WTC11 (cell line): ENCODE measurements around the gene UBAP1. TPM values are rescaled to one million over a fixed set of nuclear protein-coding genes. Genes with fewer than 3 reads are reported as not detected.
"Not testable (repeated sequence)": the region's sequence is repeated elsewhere in the genome, so short reads cannot be mapped to it uniquely, and the experiment has no call there.

Experiments
- ATAC-seq: fragments of 200-7000 bp; cut with Tn5 transposase; 2 replicates; pipeline ENCODE4 v1.10.0; 2021; ENCODE audit warnings: mild to moderate bottlenecking, moderate library complexity
- CTCF ChIA-PET: fragments of 300-600 bp; sonication (Branson Sonifier 250); formaldehyde crosslinking; loops from one replicate; lab custom pipeline; 2021; ENCODE audit warnings: antibody characterized with exemption; lab: Charles Lee
- POLR2A ChIA-PET: fragments of 350-600 bp; sonication (Branson Sonifier 250); formaldehyde crosslinking; loops from one replicate; lab custom pipeline; 2021; ENCODE audit warnings: antibody characterized with exemption; lab: Charles Lee
- DNase-seq: peaks from one replicate; pipeline ENCODE4 v3.0.0; 2021; ENCODE audit warnings: low spot score
- H3K27ac Mint-ChIP-seq: 2 replicates; pipeline ENCODE4 v1.8.0; 2021; ENCODE audit warnings: mixed read lengths
- H3K27me3 Mint-ChIP-seq: 2 replicates; pipeline ENCODE4 v1.8.0; 2021; ENCODE audit warnings: low read depth, mild to moderate bottlenecking, moderate library complexity, mixed read lengths
- H3K36me3 Mint-ChIP-seq: 2 replicates; pipeline ENCODE4 v1.8.0; 2021; ENCODE audit warnings: mixed read lengths
- H3K4me1 Mint-ChIP-seq: 2 replicates; pipeline ENCODE4 v1.8.0; 2022; ENCODE audit warnings: mixed read lengths
- H3K4me3 Mint-ChIP-seq: 2 replicates; pipeline ENCODE4 v1.8.0; 2021; ENCODE audit warnings: mild to moderate bottlenecking, moderate library complexity, mixed read lengths
- H3K9me3 Mint-ChIP-seq: 2 replicates; pipeline ENCODE4 v1.8.0; 2021; ENCODE audit warnings: mixed read lengths
- ATF1 ChIP-seq: sonication (generic); formaldehyde crosslinking; IDR thresholded peaks from 2 replicates; pipeline ENCODE4 v1.8.1; 2023; ENCODE audit warnings: mild to moderate bottlenecking, moderate library complexity, missing genetic modification reagents
- CREB1 ChIP-seq: sonication (generic); formaldehyde crosslinking; IDR thresholded peaks from 2 replicates; pipeline ENCODE4 v1.8.0; 2023; ENCODE audit warnings: mild to moderate bottlenecking, missing genetic modification reagents
- CREM ChIP-seq: sonication (generic); formaldehyde crosslinking; IDR thresholded peaks from 2 replicates; pipeline ENCODE4 v1.8.1; 2022; ENCODE audit warnings: mild to moderate bottlenecking, missing genetic modification reagents, moderate library complexity
- ELF4 ChIP-seq: sonication (generic); formaldehyde crosslinking; IDR thresholded peaks from 2 replicates; pipeline ENCODE4 v1.8.1; 2022; ENCODE audit warnings: low read depth, mild to moderate bottlenecking, moderate library complexity, missing genetic modification reagents
- GRHL2 ChIP-seq: fragments of 250-450 bp; sonication (Bioruptor Pico); IDR thresholded peaks from 2 replicates; pipeline ENCODE4 v1.8.0; 2022; ENCODE audit warnings: mild to moderate bottlenecking, moderate library complexity; ENCODE audit not compliant: insufficient replicate concordance, severe bottlenecking
- GTF2I ChIP-seq: fragments of 250-450 bp; sonication (Bioruptor Pico); conservative IDR thresholded peaks from 2 replicates; pipeline ENCODE4 v1.4.0; 2021; ENCODE audit warnings: mild to moderate bottlenecking
- JUN ChIP-seq: sonication (generic); formaldehyde crosslinking; IDR thresholded peaks from 2 replicates; pipeline ENCODE4 v1.8.0; 2023; ENCODE audit warnings: mild to moderate bottlenecking, missing genetic modification reagents
- MYBL2 ChIP-seq: sonication (generic); formaldehyde crosslinking; IDR thresholded peaks from 2 replicates; pipeline ENCODE4 v1.8.1; 2023; ENCODE audit warnings: mild to moderate bottlenecking, moderate library complexity, missing genetic modification reagents
- NR1H2 ChIP-seq: sonication (generic); formaldehyde crosslinking; IDR thresholded peaks from 2 replicates; pipeline ENCODE4 v1.9.0; 2021; ENCODE audit warnings: mild to moderate bottlenecking, moderate library complexity, missing genetic modification reagents
- PRRX2 ChIP-seq: fragments of 250-450 bp; sonication (Bioruptor Pico); IDR thresholded peaks from 2 replicates; pipeline ENCODE4 v1.8.0; 2021; ENCODE audit warnings: mild to moderate bottlenecking
- RORB ChIP-seq: fragments of 250-450 bp; sonication (Bioruptor Pico); IDR thresholded peaks from 2 replicates; pipeline ENCODE4 v1.9.0; 2021; ENCODE audit warnings: mild to moderate bottlenecking
- SMAD3 ChIP-seq: sonication (generic); formaldehyde crosslinking; IDR thresholded peaks from 2 replicates; pipeline ENCODE4 v1.8.0; 2022; ENCODE audit warnings: missing genetic modification reagents, mild to moderate bottlenecking, borderline replicate concordance
- SMAD4 ChIP-seq: sonication (generic); formaldehyde crosslinking; IDR thresholded peaks from 2 replicates; pipeline ENCODE4 v1.8.0; 2022; ENCODE audit warnings: mild to moderate bottlenecking, missing genetic modification reagents
- SP1 ChIP-seq: sonication (generic); formaldehyde crosslinking; conservative IDR thresholded peaks from 2 replicates; pipeline ENCODE4 v1.8.1; 2022; ENCODE audit warnings: missing genetic modification reagents
- TCF7 ChIP-seq: sonication (generic); formaldehyde crosslinking; IDR thresholded peaks from 2 replicates; pipeline ENCODE4 v1.8.0; 2022; ENCODE audit warnings: mild to moderate bottlenecking, low read depth, missing genetic modification reagents, moderate library complexity
- TEAD4 ChIP-seq: sonication (generic); formaldehyde crosslinking; IDR thresholded peaks from 2 replicates; pipeline ENCODE4 v1.8.0; 2022; ENCODE audit warnings: mild to moderate bottlenecking, missing genetic modification reagents
- total RNA-seq: library from RNA; stranded (reverse); gene quantifications from 3 replicates; pipeline ENCODE4 v1.2.3, GENCODE V29; 2021
- TF ChIP-seq, protein P1 (sequence below): fragments of 250-450 bp; sonication (Bioruptor Pico); IDR thresholded peaks from 2 replicates; pipeline ENCODE4 v1.9.0; 2021; ENCODE audit warnings: mild to moderate bottlenecking
- TF ChIP-seq, protein P2 (sequence below): fragments of 250-450 bp; sonication (Bioruptor Pico); IDR thresholded peaks from 2 replicates; pipeline ENCODE4 v1.8.0; 2021; ENCODE audit warnings: mild to moderate bottlenecking
- TF ChIP-seq, protein P3 (sequence below): fragments of 200-600 bp; IDR thresholded peaks from 2 replicates; pipeline ENCODE4 v1.8.0; 2022; ENCODE audit warnings: antibody characterized with exemption
- TF ChIP-seq, protein P4 (sequence below): sonication (generic); formaldehyde crosslinking; IDR thresholded peaks from 2 replicates; pipeline ENCODE4 v1.8.1; 2022; ENCODE audit warnings: low read depth, mild to moderate bottlenecking, moderate library complexity, missing genetic modification reagents, borderline replicate concordance
- TF ChIP-seq, protein P5 (sequence below): sonication (generic); formaldehyde crosslinking; conservative IDR thresholded peaks from 2 replicates; pipeline ENCODE4 v1.8.1; 2023; ENCODE audit warnings: mild to moderate bottlenecking, low read depth, missing genetic modification reagents, moderate library complexity
- TF ChIP-seq, protein P6 (sequence below): sonication (generic); formaldehyde crosslinking; IDR thresholded peaks from 2 replicates; pipeline ENCODE4 v1.8.0; 2022; ENCODE audit warnings: mild to moderate bottlenecking, missing genetic modification reagents

Gene UBAP1
- total RNA-seq, 1 experiment from 2014 or later = 23.9 TPM

DNA sequence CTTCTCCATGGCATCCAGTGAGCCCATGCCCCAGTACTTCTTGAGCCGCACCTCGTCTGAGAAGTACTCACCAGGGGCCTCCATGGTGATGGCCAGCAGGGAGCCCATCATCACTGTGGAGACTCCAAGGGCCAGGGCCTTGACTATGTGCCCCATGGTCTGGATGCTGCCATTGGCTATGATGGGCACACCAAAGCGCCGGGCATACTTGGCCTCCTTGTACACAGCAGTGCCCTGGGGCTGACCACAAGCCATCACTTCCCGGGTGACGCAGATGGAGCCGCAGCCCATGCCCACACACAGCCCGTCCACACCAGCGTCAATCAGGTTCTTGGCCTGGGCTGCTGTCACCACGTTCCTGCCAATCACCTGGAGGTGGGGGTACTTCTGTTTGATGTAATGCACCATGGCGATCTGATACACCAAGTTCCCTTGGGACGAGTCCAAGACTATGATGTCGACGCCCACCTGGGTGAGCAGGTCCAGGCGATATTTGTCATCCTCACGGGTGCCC lies 45.4 kb upstream of the UBAP1 start:
- Mint-ChIP-seq H3K9me3 (peaks cover 4% of the 10 kb centered on the region; the same call in 1 of the 2 replicates), H3K4me1 (no peaks in the 10 kb centered on the region)
- no peak for ATAC-seq
- no peak for DNase-seq
- POLR2A ChIA-PET = no interaction called here
- TF ChIP-seq, protein P1, sequence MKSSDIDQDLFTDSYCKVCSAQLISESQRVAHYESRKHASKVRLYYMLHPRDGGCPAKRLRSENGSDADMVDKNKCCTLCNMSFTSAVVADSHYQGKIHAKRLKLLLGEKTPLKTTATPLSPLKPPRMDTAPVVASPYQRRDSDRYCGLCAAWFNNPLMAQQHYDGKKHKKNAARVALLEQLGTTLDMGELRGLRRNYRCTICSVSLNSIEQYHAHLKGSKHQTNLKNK (CRISPR knock-in tag) = no peak
- TF ChIP-seq GRHL2 (CRISPR knock-in tag) = no peak
- no peak for TF ChIP-seq PRRX2 (CRISPR knock-in tag)
- TF ChIP-seq, protein P2, sequence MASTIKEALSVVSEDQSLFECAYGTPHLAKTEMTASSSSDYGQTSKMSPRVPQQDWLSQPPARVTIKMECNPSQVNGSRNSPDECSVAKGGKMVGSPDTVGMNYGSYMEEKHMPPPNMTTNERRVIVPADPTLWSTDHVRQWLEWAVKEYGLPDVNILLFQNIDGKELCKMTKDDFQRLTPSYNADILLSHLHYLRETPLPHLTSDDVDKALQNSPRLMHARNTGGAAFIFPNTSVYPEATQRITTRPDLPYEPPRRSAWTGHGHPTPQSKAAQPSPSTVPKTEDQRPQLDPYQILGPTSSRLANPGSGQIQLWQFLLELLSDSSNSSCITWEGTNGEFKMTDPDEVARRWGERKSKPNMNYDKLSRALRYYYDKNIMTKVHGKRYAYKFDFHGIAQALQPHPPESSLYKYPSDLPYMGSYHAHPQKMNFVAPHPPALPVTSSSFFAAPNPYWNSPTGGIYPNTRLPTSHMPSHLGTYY = no peak
- TF ChIP-seq, protein P3, sequence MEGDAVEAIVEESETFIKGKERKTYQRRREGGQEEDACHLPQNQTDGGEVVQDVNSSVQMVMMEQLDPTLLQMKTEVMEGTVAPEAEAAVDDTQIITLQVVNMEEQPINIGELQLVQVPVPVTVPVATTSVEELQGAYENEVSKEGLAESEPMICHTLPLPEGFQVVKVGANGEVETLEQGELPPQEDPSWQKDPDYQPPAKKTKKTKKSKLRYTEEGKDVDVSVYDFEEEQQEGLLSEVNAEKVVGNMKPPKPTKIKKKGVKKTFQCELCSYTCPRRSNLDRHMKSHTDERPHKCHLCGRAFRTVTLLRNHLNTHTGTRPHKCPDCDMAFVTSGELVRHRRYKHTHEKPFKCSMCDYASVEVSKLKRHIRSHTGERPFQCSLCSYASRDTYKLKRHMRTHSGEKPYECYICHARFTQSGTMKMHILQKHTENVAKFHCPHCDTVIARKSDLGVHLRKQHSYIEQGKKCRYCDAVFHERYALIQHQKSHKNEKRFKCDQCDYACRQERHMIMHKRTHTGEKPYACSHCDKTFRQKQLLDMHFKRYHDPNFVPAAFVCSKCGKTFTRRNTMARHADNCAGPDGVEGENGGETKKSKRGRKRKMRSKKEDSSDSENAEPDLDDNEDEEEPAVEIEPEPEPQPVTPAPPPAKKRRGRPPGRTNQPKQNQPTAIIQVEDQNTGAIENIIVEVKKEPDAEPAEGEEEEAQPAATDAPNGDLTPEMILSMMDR = no peak
- no peak for TF ChIP-seq RORB
- no peak for TF ChIP-seq NR1H2 (CRISPR knock-in tag)
- TF ChIP-seq ATF1 (CRISPR knock-in tag) = no peak
- TF ChIP-seq SMAD3 (CRISPR knock-in tag) = no peak
- TF ChIP-seq, protein P4, sequence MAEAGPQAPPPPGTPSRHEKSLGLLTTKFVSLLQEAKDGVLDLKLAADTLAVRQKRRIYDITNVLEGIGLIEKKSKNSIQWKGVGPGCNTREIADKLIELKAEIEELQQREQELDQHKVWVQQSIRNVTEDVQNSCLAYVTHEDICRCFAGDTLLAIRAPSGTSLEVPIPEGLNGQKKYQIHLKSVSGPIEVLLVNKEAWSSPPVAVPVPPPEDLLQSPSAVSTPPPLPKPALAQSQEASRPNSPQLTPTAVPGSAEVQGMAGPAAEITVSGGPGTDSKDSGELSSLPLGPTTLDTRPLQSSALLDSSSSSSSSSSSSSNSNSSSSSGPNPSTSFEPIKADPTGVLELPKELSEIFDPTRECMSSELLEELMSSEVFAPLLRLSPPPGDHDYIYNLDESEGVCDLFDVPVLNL (CRISPR knock-in tag) = no peak
- TF ChIP-seq CREB1 (CRISPR knock-in tag) = no peak
- no peak for TF ChIP-seq TEAD4
- TF ChIP-seq, all 79 proteins: peak for 0
- CTCF ChIA-PET = no interaction called here
- no peak overlapping the region for H3K4me3 Mint-ChIP-seq
- H3K36me3 Mint-ChIP-seq = 0 out of 2 replicates have a peak, but pooled peaks cover 2% of the 10 kb centered on the region
- H3K27ac Mint-ChIP-seq = no peak overlapping the region
- H3K27me3 Mint-ChIP-seq = no peaks in the 10 kb centered on the region

DNA sequence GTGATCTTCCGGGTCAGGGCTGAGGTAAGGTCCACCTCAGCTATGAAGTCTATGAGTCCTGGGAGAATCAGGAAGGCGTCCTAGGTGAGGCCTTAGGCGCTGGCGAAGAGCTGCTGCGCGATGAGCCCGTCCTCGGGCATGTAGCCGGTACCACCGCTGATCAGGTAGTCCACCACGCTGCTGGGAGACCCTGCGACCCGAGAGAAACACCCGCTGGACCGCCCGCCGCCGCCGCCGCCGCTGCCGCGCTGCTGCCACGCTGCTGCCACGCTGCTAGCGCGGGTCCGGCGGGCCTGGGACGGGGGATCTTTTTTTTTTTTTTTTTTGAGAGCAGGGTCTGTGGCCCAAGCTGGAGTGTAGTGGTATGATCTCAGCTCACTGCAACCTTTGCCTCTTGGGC lies 44.3 kb upstream of the UBAP1 start:
- no peaks in the 10 kb centered on the region; the same call in 1 of the 2 replicates for H3K4me1 Mint-ChIP-seq
- H3K27me3 Mint-ChIP-seq = no peaks in the 10 kb centered on the region
- H3K4me3 Mint-ChIP-seq = no peak overlapping the region
- TF ChIP-seq PRRX2 (CRISPR knock-in tag) (no peak), MYBL2 (no peak), CREM (CRISPR knock-in tag) (no peak), JUN (CRISPR knock-in tag) (no peak), SMAD4 (CRISPR knock-in tag) (no peak), GTF2I (CRISPR knock-in tag) (no peak), ELF4 (no peak), SP1 (CRISPR knock-in tag) (no peak), TCF7 (CRISPR knock-in tag) (no peak)
- TF ChIP-seq, protein P5, sequence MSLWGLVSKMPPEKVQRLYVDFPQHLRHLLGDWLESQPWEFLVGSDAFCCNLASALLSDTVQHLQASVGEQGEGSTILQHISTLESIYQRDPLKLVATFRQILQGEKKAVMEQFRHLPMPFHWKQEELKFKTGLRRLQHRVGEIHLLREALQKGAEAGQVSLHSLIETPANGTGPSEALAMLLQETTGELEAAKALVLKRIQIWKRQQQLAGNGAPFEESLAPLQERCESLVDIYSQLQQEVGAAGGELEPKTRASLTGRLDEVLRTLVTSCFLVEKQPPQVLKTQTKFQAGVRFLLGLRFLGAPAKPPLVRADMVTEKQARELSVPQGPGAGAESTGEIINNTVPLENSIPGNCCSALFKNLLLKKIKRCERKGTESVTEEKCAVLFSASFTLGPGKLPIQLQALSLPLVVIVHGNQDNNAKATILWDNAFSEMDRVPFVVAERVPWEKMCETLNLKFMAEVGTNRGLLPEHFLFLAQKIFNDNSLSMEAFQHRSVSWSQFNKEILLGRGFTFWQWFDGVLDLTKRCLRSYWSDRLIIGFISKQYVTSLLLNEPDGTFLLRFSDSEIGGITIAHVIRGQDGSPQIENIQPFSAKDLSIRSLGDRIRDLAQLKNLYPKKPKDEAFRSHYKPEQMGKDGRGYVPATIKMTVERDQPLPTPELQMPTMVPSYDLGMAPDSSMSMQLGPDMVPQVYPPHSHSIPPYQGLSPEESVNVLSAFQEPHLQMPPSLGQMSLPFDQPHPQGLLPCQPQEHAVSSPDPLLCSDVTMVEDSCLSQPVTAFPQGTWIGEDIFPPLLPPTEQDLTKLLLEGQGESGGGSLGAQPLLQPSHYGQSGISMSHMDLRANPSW (CRISPR knock-in tag) = no peak
- TF ChIP-seq, protein P6, sequence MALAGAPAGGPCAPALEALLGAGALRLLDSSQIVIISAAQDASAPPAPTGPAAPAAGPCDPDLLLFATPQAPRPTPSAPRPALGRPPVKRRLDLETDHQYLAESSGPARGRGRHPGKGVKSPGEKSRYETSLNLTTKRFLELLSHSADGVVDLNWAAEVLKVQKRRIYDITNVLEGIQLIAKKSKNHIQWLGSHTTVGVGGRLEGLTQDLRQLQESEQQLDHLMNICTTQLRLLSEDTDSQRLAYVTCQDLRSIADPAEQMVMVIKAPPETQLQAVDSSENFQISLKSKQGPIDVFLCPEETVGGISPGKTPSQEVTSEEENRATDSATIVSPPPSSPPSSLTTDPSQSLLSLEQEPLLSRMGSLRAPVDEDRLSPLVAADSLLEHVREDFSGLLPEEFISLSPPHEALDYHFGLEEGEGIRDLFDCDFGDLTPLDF (CRISPR knock-in tag) = no peak
- ATAC-seq (no peak), DNase-seq (no peak)
- CTCF ChIA-PET = interaction anchor here (0.8 kb wide), 1 partner anchor 269 kb away, joined by 5 read pairs; no protein-coding TSS in a partner anchor
- no peak overlapping the region for H3K27ac Mint-ChIP-seq
- H3K9me3 Mint-ChIP-seq = peaks cover 4% of the 10 kb centered on the region; the same call in 1 of the 2 replicates
- POLR2A ChIA-PET = no interaction called here
- H3K36me3 Mint-ChIP-seq = 0 out of 2 replicates have a peak, but pooled peaks cover 2% of the 10 kb centered on the region

DNA sequence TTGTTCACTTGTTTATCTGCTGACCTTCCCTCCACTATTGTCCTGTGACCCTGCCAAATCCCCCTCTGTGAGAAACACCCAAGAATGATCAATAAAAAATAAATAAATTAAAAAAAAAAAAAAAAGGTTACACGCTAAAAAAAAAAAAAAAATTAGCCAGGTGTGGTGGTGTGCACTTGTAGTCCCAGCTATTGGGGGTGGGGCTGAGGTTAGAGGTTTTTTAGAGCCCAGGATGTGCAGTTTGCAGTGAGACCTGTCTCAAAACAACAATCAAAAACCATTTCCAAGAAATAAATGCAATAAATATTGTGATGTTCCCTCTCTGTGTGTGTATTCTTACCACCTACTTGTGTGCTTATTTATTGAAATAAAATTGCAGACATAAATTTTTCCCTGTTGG lies 40.2 kb upstream of the UBAP1 start:
- H3K27me3 Mint-ChIP-seq, CTCF ChIA-PET, POLR2A ChIA-PET, ATAC-seq, H3K27ac Mint-ChIP-seq, H3K4me3 Mint-ChIP-seq, DNase-seq, H3K9me3 Mint-ChIP-seq, H3K36me3 Mint-ChIP-seq, H3K4me1 Mint-ChIP-seq: not testable (repeated sequence)
